K562 (cell line): ENCODE measurements around the gene LDLRAD1.

Experiments
- EZH2 ChIP-seq: IDR thresholded peaks from 2 replicates; pipeline ENCODE4 v1.6.1; 2012; ENCODE audit warnings: low read depth, mild to moderate bottlenecking, inconsistent platforms, low read length, borderline replicate concordance
- JUNB ChIP-seq: fragments of 450-650 bp; formaldehyde crosslinking; conservative IDR thresholded peaks from 2 replicates; pipeline ENCODE4 v1.4.0; 2020; ENCODE audit warnings: mild to moderate bottlenecking
- POLR2AphosphoS5 ChIP-seq: IDR thresholded peaks from 2 replicates; pipeline ENCODE4 v1.6.1; 2011; ENCODE audit warnings: mild to moderate bottlenecking, low read depth, low read length, moderate library complexity; ENCODE audit not compliant: control insufficient read depth, insufficient read depth
- RAD21 ChIP-seq, 2 experiments: fragments of 250-450 bp in 1 of 2; fragments of 450-650 bp in 1 of 2; sonication (Bioruptor Pico) in 1 of 2; formaldehyde crosslinking in 1 of 2; IDR thresholded peaks in 1 of 2; conservative IDR thresholded peaks in 1 of 2; 2 replicates each; pipeline versions ENCODE4 v1.4.0 to v1.8.0; 2020 to 2022; ENCODE audit warnings: mild to moderate bottlenecking in 2 of 2, moderate library complexity in 1 of 2
- ZBTB11 ChIP-seq, 3 experiments: fragments of 200-800 bp in 1 of 3; fragments of 250-450 bp in 1 of 3; fragments of 450-650 bp in 1 of 3; sonication (Bioruptor Pico) in 1 of 3; sonication (Bioruptor generic) in 1 of 3; formaldehyde crosslinking in 1 of 3; IDR thresholded peaks; 2 replicates each; pipeline versions ENCODE4 v1.6.1 to v1.8.0; 2016 to 2022; ENCODE audit warnings: mild to moderate bottlenecking in 2 of 3, missing genetic modification characterization in 2 of 3, missing compliant biosample characterization in 1 of 3, moderate library complexity in 1 of 3

GRCh38 chr1:54009406-54009805, 8.6 kb downstream of the LDLRAD1 start:
- TF ChIP-seq RAD21 (CRISPR knock-in tag; conservative IDR thresholded peaks at IDR 0.05 in 1 of 2, IDR thresholded peaks at IDR 0.05 in 1 of 2) = no peak
- no peak for TF ChIP-seq EZH2
- TF ChIP-seq JUNB (CRISPR knock-in tag) = no peak
- TF ChIP-seq ZBTB11 (CRISPR knock-in tag; IDR thresholded peaks at IDR 0.05) = no peak
- no peak for TF ChIP-seq POLR2AphosphoS5
